HG03442 (cell line): Measurements from ENCODE around the gene AGMO.

Experiments used
- ATAC-seq: cut with Tn5 transposase; IDR thresholded peaks from one replicate; pipeline ENCODE4 v1.9.1; 2021; ENCODE audit warnings: mild to moderate bottlenecking, moderate library complexity; ENCODE audit not compliant: unreplicated experiment

The AGMO gene

GRCh38 chr7:15159261-15159660, 402.6 kb downstream of the AGMO start:
- no peak for ATAC-seq

- no peak for ATAC-seq
Observed at GRCh38 chr7:15158141-15158810, 403.5 kb downstream of the AGMO start.
